ENCODE measurements around the gene LCTL. TPM values are rescaled to one million over a fixed set of nuclear protein-coding genes. Genes with fewer than 3 reads are reported as not detected.
"Not testable (repeated sequence)": the region's sequence is repeated elsewhere in the genome, so short reads cannot be mapped to it uniquely, and the experiment has no call there.

LCTL gene
- total RNA-seq, 1 donor from 2014 or later: not detected

GRCh38 chr15:66564136-66565041 lies 1.4 kb downstream of the LCTL start:
- DNase-seq: no peak

GRCh38 chr15:66563566-66564110 lies 2.2 kb downstream of the LCTL start:
- no peak for DNase-seq

GRCh38 chr15:66563126-66563525 lies 2.7 kb downstream of the LCTL start:
- no peak for DNase-seq

- DNase-seq: no peak
Measured at GRCh38 chr15:66560856-66561525, 4.8 kb downstream of the LCTL start.

GRCh38 chr15:66558271-66558670 lies 7.5 kb downstream of the LCTL start:
- no peak for DNase-seq

- DNase-seq: no peak
Measured at GRCh38 chr15:66555685-66556084, 10.1 kb downstream of the LCTL start.

- no peak for DNase-seq
Measured at GRCh38 chr15:66545255-66545654, 20.5 kb downstream of the LCTL start.

- DNase-seq: no peak
Measured at GRCh38 chr15:66542896-66543295, 22.9 kb downstream of the LCTL start.

- no peak for DNase-seq
Measured at GRCh38 chr15:66535056-66535455, 30.7 kb downstream of the LCTL start.

GRCh38 chr15:66524838-66525237 lies 41.0 kb downstream of the LCTL start:
- no peak for DNase-seq

- no peak for DNase-seq
Measured at GRCh38 chr15:66523926-66524325, 41.9 kb downstream of the LCTL start.

GRCh38 chr15:66515901-66516322 lies 49.9 kb downstream of the LCTL start:
- peak; percentile 55 for DNase-seq

- peak; percentile 33 for DNase-seq
Measured at GRCh38 chr15:66514586-66514985, 51.2 kb downstream of the LCTL start.

GRCh38 chr15:66508293-66508883 lies 57.4 kb downstream of the LCTL start:
- DNase-seq: no peak

- peak; percentile 18 for DNase-seq
Measured at GRCh38 chr15:66505818-66506217, 60.0 kb downstream of the LCTL start.

- DNase-seq: peak; percentile 67
Measured at GRCh38 chr15:66505430-66505811, 60.4 kb downstream of the LCTL start.

GRCh38 chr15:66504563-66505429 lies 61.0 kb downstream of the LCTL start, which contains the start of the genes RPL4 and ZWILCH:
TSS of gene RPL4 (minus strand) at chr15:66504855. CDS start at chr15:66504790, 65 bp downstream.
TSS of gene ZWILCH (plus strand) at chr15:66505326. CDS start at chr15:66505339, 13 bp downstream.
- DNase-seq: peak; percentile 87

- DNase-seq: peak; percentile 13
Measured at GRCh38 chr15:66503780-66504562, 61.8 kb downstream of the LCTL start.

- not testable (repeated sequence) for DNase-seq
Measured at GRCh38 chr15:66503041-66503648, 62.7 kb downstream of the LCTL start.

- no peak for DNase-seq
Measured at GRCh38 chr15:66502491-66502890, 63.3 kb downstream of the LCTL start.

- DNase-seq: not testable (repeated sequence)
Measured at GRCh38 chr15:66500346-66500745, 65.5 kb downstream of the LCTL start.

Data from dermis blood vessel endothelial cell (primary cell).